NCI-H1105 (cell line): Measurements from ENCODE around the gene PAWR.
"Not testable (repeated sequence)": the region's sequence is repeated elsewhere in the genome, so short reads cannot be mapped to it uniquely, and the experiment has no call there.

Source experiments
- DNase-seq: peaks from one replicate; lab custom pipeline; 2025; lab: John Stamatoyannopoulos, UW

PAWR gene

DNA sequence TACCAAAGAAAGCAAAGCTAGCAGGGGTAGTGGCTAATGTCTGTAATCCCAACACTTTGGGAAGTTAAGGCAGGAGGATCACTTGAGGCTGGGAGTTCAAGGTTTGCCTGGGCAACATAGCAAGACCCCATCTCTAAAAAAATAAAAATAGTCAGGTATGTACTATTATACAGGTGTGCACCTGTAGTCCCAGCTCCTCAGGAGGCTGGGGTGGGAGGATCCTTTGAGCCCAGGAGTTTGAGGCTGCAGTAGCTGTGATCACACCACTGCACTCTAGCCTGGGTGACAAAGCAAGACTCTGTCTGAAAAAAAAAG, 142.2 kb downstream of the PAWR start:
- DNase-seq, result no peak

DNA sequence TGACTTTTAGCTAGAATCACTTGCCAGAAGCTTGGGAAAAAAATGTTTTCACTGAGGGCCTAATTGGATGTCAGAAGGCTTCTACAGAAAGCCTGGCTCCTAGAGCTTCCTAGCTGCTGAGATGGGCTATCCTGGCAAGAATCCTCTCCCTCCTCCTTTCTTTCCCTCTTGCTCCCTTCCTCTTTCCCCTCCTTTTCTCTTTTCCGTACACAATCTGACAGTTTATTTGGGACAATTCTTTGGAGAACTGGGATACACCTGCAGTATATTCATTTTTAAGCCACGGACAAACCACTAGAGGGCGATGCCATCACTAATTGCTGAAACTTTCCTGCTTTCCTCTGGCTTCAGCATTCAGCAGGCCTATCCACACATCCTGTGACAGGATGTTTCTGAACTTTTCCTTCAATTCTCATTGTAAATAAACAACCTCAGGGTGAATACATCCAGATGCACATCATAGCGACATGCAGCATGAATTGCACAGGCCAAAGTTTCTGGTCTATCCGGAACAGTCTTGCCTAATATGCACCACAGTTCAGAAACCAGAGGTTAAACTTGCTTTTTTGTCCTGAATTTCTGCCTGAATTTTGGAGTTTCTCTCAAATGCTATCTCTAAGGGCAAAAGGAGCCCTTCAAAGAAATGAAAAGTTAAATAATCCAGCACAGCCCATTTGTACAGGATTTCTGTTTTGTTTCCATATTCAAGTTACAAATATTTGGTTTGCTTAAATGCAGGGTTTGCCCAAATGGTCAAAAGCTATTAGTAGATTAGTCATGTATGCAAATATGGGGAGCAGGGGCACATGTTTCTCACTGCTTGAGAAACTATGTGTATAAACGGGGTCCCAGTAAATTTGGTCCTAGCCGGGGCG, 142.8 kb downstream of the PAWR start:
- DNase-seq, result peak; percentile 24

DNA sequence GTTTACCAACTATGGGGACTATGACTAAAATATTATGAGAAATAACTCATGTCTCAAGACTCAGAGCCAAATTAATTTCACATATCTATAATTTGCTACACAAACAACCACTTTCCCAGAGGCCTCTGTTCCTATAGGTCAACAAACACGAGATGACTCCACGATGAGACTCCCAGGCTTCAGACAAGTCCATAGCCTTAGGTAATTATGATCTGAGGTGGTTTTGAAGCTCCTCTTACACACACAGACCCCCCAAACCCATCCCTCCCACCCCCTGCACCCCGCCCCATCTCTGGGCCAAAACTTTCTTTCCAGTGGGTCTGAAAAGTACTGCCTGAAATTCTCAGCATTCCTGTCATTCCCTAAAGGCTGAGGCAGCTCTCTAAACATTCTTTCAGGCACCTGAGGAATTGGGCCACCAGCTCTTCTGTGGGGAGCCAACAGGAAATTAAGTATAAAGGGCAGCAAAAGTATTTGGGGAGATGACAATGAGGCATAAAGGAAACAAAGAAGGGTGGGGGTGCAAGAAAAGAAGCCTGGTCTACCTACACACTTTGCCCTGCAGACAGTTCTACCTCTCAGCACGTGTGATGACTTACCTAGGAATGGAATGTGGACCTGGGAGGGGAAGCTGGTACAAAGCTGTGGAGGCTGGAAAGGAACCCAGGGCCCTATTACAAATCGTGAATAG, 143.6 kb downstream of the PAWR start:
- no peak for DNase-seq

DNA sequence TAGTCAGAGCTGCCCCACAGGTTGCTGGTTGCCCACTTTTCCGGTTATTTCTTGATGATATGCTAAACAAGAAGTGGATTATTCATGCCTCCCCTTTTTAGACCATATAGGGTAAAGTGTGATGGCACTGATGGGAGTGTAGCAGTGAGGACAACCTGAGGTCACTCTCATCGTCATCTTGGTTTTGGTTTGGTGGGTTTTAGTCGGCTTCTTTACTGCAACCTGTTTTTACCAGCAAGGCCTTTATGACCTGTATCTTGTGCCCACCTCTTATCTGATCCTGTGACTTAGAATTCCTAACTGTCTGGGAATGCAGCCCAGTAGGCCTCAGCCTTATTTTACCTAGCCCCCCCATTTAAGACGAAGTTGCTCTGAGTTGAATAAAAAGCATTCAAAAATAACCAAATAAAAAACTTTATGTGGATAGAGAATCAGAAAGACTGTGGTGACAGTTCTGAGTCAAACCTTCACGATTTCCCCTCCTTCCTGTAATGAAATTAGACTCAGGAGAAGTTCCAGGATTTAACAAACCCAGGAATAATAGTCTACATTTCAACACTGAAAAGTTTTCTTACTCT, 144.2 kb downstream of the PAWR start:
- no peak for DNase-seq

DNA sequence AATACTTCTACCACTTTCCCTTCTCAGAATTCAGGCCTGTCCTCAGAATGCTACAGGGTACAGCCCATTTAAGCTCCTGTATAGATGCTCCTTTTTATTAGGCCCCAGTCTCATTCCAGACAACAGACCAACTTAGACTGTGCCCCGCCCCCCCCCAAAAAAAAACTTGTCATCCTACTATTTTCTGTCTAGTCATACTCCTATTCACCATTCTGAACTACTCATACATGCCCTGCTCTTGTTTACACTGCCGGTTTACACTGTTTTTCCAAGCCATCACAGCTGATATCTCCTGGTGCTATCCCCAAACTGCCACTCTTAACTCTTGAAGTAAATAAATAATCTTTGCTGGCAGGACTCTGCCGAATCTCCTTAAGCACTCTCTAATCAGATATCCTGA, 146.3 kb downstream of the PAWR start:
- DNase-seq, result not testable (repeated sequence)

DNA sequence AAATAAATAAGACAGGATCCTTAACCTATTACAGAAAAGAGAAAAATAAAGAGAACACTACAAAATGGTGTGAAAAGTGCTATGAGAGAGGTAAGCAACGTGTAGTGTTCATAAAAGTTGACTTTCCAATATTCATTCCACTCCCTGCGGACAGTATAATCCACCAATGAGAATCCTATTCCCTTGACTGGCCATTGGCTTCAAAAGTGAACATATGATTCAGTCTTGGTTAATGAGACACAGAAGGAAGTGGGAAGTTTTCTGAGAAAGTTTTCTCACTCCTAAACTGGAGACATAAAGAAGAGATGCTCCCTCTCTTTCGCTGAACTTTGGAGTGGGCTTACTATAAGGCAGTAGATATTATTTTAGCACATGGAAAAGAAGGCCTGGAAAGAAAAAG, 153.1 kb downstream of the PAWR start:
- no peak for DNase-seq

DNA sequence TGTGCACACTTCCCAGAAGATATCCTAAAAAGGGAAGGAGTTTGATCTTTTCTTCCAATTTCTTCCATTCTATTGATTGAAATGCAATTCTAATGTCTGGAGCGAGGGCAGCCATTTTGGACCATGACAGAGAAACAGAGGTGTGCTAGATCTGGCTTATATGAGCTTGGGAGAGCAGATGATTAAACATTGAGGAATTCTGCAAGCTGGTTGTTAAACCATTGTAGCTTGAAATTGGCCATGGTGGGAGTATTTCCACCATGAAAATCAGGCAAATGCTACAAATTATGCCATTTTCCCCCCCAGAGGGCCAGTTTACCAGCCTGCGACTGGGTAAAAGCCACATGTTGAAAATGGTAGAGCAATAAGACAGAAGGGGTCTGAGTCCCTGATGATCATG, 155.0 kb downstream of the PAWR start:
- DNase-seq, result no peak
